Bronchial smooth muscle cell (primary cell): ENCODE results near the gene MAP1LC3B2. TPM values are rescaled to one million over a fixed set of nuclear protein-coding genes. Genes with fewer than 3 reads are reported as not detected.

Source experiments
- total RNA-seq: library from RNA; depleted of rRNA; stranded (reverse); fragments of >200 nt; gene quantifications from 2 replicates; pipeline ENCODE4 v1.2.1, GENCODE V29; 2014

The MAP1LC3B2 gene
- 0.17 and 0.63 TPM in 2 replicates for total RNA-seq

DNA sequence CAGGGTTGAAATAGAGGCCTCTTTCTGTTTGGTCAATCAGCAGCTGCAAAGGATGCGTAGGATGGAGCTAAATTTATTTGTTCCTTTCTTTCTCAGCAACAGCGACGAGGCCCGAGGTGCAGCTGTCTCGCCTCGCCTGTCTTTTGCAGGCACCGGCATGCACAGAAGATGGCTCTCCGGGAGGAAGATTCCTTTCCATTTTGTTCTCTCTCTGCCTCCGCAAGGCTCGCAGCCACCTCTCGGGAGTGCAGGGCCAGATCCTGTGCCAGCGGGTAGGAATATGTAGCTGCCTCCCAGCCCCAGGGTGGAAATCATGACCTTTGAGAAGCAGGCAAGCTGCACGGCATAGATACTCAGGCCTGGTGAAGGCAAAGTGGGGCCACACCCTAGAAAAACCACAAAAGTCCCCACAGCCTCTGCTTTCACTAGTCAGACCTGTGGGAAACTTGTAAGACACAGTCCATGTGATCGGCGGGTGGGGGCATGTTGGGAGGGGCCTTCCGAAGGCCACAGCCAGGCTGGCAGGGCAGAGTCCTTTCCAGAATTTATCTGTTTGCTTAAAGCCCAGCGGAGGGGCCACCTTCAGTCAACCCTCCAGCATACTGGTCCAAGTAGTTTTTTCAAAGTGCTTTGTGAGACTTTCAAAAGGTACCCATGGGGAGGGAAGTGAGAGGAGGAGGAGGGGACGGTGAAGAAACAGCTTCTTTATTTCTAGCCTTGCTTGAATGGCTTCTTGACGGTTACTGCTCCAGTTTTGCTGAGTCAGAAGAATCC, at the start of gene MAP1LC3B2:
MAP1LC3B2 (plus strand) TSS at position 220 of the 774 bp plus-strand sequence. CDS start 16,562 bp downstream, outside the sequence.

Other genes with a start within 250 kb of the MAP1LC3B2 start
- 8.8 and 11.8 TPM in 2 replicates for gene SPRING1, start 178.7 kb downstream of the MAP1LC3B2 start, total RNA-seq
- gene RNFT2, start 178.9 kb downstream of the MAP1LC3B2 start, total RNA-seq = 0.52 and 0.63 TPM in 2 replicates